PC-3 (cell line): ENCODE measurements around the gene ARHGEF37. TPM values are rescaled to one million over a fixed set of nuclear protein-coding genes. Genes with fewer than 3 reads are reported as not detected.

Experiments used
- ATAC-seq: fragments of 200-7000 bp; cut with Tn5 transposase; 2 replicates; pipeline ENCODE4 v1.9.1; 2020; ENCODE audit warnings: mild to moderate bottlenecking, moderate library complexity
- BruUV-seq: library from RNA; stranded (reverse); fragments of 400-500 nt; replicated peaks from 2 replicates; lab custom pipeline; 2021; lab: Mats Ljungman, UMichigan
- CTCF ChIA-PET: fragments of 300-600 bp; sonication (Branson Sonifier 250); formaldehyde crosslinking; loops from one replicate; lab custom pipeline; 2022; ENCODE audit warnings: antibody characterized with exemption; lab: Charles Lee
- POLR2A ChIA-PET: fragments of 300-600 bp; sonication (Branson Sonifier 250); formaldehyde crosslinking; loops from one replicate; lab custom pipeline; 2022; ENCODE audit warnings: antibody characterized with exemption; ENCODE audit not compliant: unreplicated experiment; lab: Charles Lee
- DNase-seq: peaks from one replicate; pipeline ENCODE4 v3.0.0-alpha.2; 2015
- H2AFZ ChIP-seq: fragments of 300-600 bp; sonication (generic); 2 replicates; pipeline ENCODE4 v1.6.0; 2016; ENCODE audit warnings: antibody characterized with exemption, low read length
- H3F3A ChIP-seq: fragments of 300-600 bp; sonication (generic); one replicate; pipeline ENCODE4 v1.6.0; 2017; ENCODE audit warnings: antibody characterized with exemption, low read length, control low read depth, mild to moderate bottlenecking; ENCODE audit not compliant: unreplicated experiment
- H3K27ac ChIP-seq: fragments of 300-600 bp; sonication (generic); 2 replicates; pipeline ENCODE4 v1.5.1; 2016; ENCODE audit warnings: mild to moderate bottlenecking, low read length
- H3K27me3 ChIP-seq: fragments of 300-600 bp; sonication (generic); 2 replicates; pipeline ENCODE4 v1.6.1; 2016; ENCODE audit warnings: low read length, mixed read lengths
- H3K36me3 ChIP-seq: fragments of 300-600 bp; sonication (generic); 2 replicates; pipeline ENCODE4 v1.6.1; 2016; ENCODE audit warnings: low read depth, mixed run types, low read length, mixed read lengths
- H3K4me1 ChIP-seq: fragments of 300-600 bp; sonication (generic); 2 replicates; pipeline ENCODE4 v1.5.1; 2016; ENCODE audit warnings: low read length; ENCODE audit not compliant: insufficient read depth
- H3K4me2 ChIP-seq: fragments of 300-600 bp; sonication (generic); 2 replicates; pipeline ENCODE4 v1.6.0; 2016; ENCODE audit warnings: low read length
- H3K4me3 ChIP-seq: fragments of 300-600 bp; sonication (generic); 2 replicates; pipeline ENCODE4 v1.5.1; 2016; ENCODE audit warnings: mild to moderate bottlenecking, low read length, mixed read lengths
- H3K79me2 ChIP-seq: fragments of 300-600 bp; sonication (generic); 2 replicates; pipeline ENCODE4 v1.6.1; 2017; ENCODE audit warnings: low read length, mixed read lengths
- H3K9ac ChIP-seq: fragments of 300-600 bp; sonication (generic); 2 replicates; pipeline ENCODE4 v1.6.0; 2016; ENCODE audit warnings: mild to moderate bottlenecking, low read length
- H3K9me2 ChIP-seq: fragments of 300-600 bp; sonication (generic); replicated peaks from 2 replicates; pipeline ENCODE4 v1.6.1; 2016; ENCODE audit warnings: mixed run types, low read length, mixed read lengths
- H3K9me3 ChIP-seq: fragments of 300-600 bp; sonication (generic); 2 replicates; pipeline ENCODE4 v1.6.1; 2016; ENCODE audit warnings: low read length, mixed read lengths
- H4K20me1 ChIP-seq: fragments of 300-600 bp; sonication (generic); 2 replicates; pipeline ENCODE4 v1.6.1; 2016; ENCODE audit warnings: low read length, mixed read lengths
- EZH2 ChIP-seq: fragments of 300-600 bp; sonication (generic); IDR thresholded peaks from one replicate; pipeline ENCODE4 v1.6.1; 2017; ENCODE audit warnings: antibody characterized with exemption, mild to moderate bottlenecking, low read length; ENCODE audit not compliant: unreplicated experiment
- EZH2phosphoT487 ChIP-seq: fragments of 300-600 bp; sonication (generic); IDR thresholded peaks from 2 replicates; pipeline ENCODE4 v1.6.1; 2018; ENCODE audit warnings: mild to moderate bottlenecking, antibody characterized with exemption, low read length, borderline replicate concordance
- intact Hi-C: fragments of 100-400 bp; cut with micrococcal nuclease; formaldehyde crosslinking; loops from 2 replicates; pipeline ENCODE4 v1.9.0; 2023
- total RNA-seq: library from RNA; depleted of rRNA; stranded (reverse); fragments of >200 nt; gene quantifications from 2 replicates; pipeline ENCODE4 v1.2.3, GENCODE V29; 2014
- TF ChIP-seq, protein P1 (sequence below): fragments of 300-600 bp; sonication (generic); conservative IDR thresholded peaks from 2 replicates; pipeline ENCODE4 v1.5.1; 2017; ENCODE audit warnings: antibody characterized with exemption, low read depth, mild to moderate bottlenecking, low read length

ARHGEF37 gene
- total RNA-seq, 1 experiment from 2014 or later: 6.5 TPM

DNA sequence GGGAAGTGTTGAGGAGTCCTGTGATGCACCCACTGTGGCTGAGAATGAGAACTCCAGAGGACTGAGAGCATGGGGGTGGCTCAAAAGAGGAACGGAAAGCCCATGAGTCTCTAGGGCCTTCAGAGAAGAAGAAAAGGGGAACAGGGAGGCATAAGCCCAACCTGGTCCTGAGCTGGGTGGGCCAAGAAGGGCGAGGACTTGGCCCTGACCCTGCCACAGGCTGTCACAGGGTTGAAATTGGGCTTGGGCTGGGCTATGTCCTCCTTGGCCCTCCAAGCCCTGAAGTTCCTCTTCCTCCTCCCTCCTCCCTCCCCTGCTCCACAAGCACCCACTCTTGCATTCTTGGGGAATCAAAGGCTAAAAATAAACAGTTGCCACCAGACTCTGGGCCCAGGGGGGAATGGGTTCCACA is 99.5 kb downstream of the ARHGEF37 start:
- H3K9me3 ChIP-seq: no peaks in the 10 kb centered on the region
- no peak overlapping the region for H2AFZ ChIP-seq
- H3K27me3 ChIP-seq: peaks cover 29% of the 10 kb centered on the region
- no peak overlapping the region for H3K9ac ChIP-seq
- H3K4me2 ChIP-seq: no peak overlapping the region
- intact Hi-C loops: no loop called here
- TF ChIP-seq EZH2 (no peak), EZH2phosphoT487 (no peak)
- TF ChIP-seq, protein P1, sequence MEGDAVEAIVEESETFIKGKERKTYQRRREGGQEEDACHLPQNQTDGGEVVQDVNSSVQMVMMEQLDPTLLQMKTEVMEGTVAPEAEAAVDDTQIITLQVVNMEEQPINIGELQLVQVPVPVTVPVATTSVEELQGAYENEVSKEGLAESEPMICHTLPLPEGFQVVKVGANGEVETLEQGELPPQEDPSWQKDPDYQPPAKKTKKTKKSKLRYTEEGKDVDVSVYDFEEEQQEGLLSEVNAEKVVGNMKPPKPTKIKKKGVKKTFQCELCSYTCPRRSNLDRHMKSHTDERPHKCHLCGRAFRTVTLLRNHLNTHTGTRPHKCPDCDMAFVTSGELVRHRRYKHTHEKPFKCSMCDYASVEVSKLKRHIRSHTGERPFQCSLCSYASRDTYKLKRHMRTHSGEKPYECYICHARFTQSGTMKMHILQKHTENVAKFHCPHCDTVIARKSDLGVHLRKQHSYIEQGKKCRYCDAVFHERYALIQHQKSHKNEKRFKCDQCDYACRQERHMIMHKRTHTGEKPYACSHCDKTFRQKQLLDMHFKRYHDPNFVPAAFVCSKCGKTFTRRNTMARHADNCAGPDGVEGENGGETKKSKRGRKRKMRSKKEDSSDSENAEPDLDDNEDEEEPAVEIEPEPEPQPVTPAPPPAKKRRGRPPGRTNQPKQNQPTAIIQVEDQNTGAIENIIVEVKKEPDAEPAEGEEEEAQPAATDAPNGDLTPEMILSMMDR: no peak
- H3K36me3 ChIP-seq: no peaks in the 10 kb centered on the region
- no peaks in the 10 kb centered on the region for H3K9me2 ChIP-seq
- no peak for ATAC-seq
- no peaks in the 10 kb centered on the region for H3K4me1 ChIP-seq
- H3K27ac ChIP-seq: no peak overlapping the region
- H3K4me3 ChIP-seq: no peak overlapping the region
- H3F3A ChIP-seq: no peaks in the 10 kb centered on the region
- H3K79me2 ChIP-seq: no peaks in the 10 kb centered on the region
- ChIA-PET POLR2A (no interaction called here), CTCF (no interaction called here)
- no peaks in the 10 kb centered on the region for H4K20me1 ChIP-seq
- DNase-seq: no peak
- no TSS peak for BruUV-seq

DNA sequence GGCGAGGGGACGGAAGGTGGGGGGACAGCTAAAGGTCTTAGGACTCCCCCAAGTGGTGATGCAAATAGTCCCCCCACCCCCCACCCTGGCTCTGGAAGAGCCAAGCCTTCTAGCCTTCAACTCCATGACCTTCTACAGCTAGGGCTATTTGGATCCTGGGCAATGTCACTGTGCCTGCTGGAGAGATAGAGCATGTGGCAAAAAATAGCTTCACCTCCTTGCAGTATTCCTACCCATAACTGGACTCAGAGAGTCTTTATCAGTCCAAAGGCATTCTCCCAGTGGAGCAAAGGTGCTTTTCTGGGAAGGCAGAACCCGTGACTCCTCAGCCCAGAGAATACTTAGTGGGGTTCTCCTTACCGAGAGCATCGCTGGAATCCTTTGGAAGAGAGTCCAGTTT is 100.0 kb downstream of the ARHGEF37 start:
- Histone ChIP-seq H3K36me3 (no peaks in the 10 kb centered on the region), H3K9ac (no peak overlapping the region), H3K79me2 (no peaks in the 10 kb centered on the region), H3K27me3 (peaks cover 33% of the 10 kb centered on the region), H3K27ac (no peak overlapping the region), H3F3A (no peaks in the 10 kb centered on the region), H2AFZ (no peak overlapping the region), H3K9me3 (no peaks in the 10 kb centered on the region), H4K20me1 (no peaks in the 10 kb centered on the region), H3K4me1 (no peaks in the 10 kb centered on the region), H3K4me2 (no peak overlapping the region), H3K4me3 (no peak overlapping the region), H3K9me2 (no peaks in the 10 kb centered on the region)
- ChIA-PET POLR2A (no interaction called here), CTCF (no interaction called here)
- ATAC-seq (no peak), DNase-seq (no peak)
- no peak for TF ChIP-seq EZH2
- no peak for TF ChIP-seq EZH2phosphoT487
- TF ChIP-seq, protein P1: no peak
- intact Hi-C loops: no loop called here
- BruUV-seq: no TSS peak

DNA sequence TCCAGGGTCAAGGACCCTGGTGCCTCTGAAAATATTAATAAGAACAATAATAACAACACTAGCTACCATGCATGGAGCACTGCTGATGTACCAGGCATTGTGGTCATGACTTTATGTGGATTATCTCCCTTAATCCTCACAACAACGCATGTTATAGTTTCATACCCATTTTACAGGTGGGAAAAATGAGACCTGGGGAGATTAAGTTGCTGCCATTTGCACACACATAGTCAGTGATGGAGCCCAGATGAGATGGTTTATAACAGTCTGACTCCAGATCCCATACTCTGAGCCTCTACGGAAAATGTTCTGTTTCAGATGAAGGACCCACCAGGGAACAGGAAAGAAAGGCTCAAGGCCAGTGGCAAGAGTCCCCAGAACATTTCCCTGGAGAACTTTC is 100.6 kb downstream of the ARHGEF37 start:
- Histone ChIP-seq H3K9ac (no peak overlapping the region), H3K27me3 (peaks cover 39% of the 10 kb centered on the region), H4K20me1 (no peaks in the 10 kb centered on the region), H3K4me3 (no peak overlapping the region), H3K36me3 (no peaks in the 10 kb centered on the region), H2AFZ (no peak overlapping the region), H3K79me2 (no peaks in the 10 kb centered on the region), H3K4me1 (no peaks in the 10 kb centered on the region), H3K9me2 (no peaks in the 10 kb centered on the region), H3F3A (no peaks in the 10 kb centered on the region), H3K4me2 (no peak overlapping the region), H3K27ac (no peak overlapping the region), H3K9me3 (no peaks in the 10 kb centered on the region)
- TF ChIP-seq EZH2 (no peak), EZH2phosphoT487 (no peak)
- TF ChIP-seq, protein P1: no peak
- no TSS peak for BruUV-seq
- POLR2A ChIA-PET: no interaction called here
- intact Hi-C loops: no loop called here
- DNase-seq: no peak
- no peak for ATAC-seq
- CTCF ChIA-PET: no interaction called here
